ENCODE results near the gene FBXW9. TPM values are rescaled to one million over a fixed set of nuclear protein-coding genes. Genes with fewer than 3 reads are reported as not detected.
"Not testable (repeated sequence)": the region's sequence is repeated elsewhere in the genome, so short reads cannot be mapped to it uniquely, and the experiment has no call there.

Gene FBXW9
- total RNA-seq, 2 experiments from 2014 or later = 8.3 to 8.8 TPM

- Mint-ChIP-seq H3K27me3 (no peaks in the 10 kb centered on the region), H3K36me3 (ENCODE audit: low read depth) (peaks cover 32% of the 10 kb centered on the region), H3K4me3 (peak within 1 kb of the TSS; percentile 99), H3K9me3 (ENCODE audit: low read depth) (no peaks in the 10 kb centered on the region), H3K27ac (peak within 1 kb of the TSS; percentile 97), H3K4me1 (peaks cover 23% of the 10 kb centered on the region)
- intact Hi-C loops (cut with DNase I, micrococcal nuclease) = loop anchor here (1.0 to 2.0 kb wide), 13 partner anchors 12 to 519 kb away; partner anchors contain the start of genes FBXW9 (in 2 of the 2), FARSA (in 1 of the 2), GET3 (in 1 of the 2) and NACC1 (in 1 of the 2)
- ATAC-seq (peak; percentile 90), DNase-seq (peak; percentile 94)
- ChIA-PET CTCF (interaction anchor here (0.6 to 1.8 kb wide), 9 partner anchors 10 to 1266 kb away, joined by 3 to 7 read pairs (median 3); no protein-coding TSS in a partner anchor), POLR2A (interaction anchor here (0.5 to 1.8 kb wide), 14 partner anchors 10 to 224 kb away, joined by 3 to 13 read pairs (median 3); partner anchors contain the start of genes JUNB, MAN2B1, TRIR and WDR83)
These were observed 15.1 kb downstream of the FBXW9 start, which contains the start of gene DHPS for GRCh38 chr19:12681074-12681987. Gene DHPS (minus strand): TSS chr19:12681880. CDS start chr19:12681766, 114 bp downstream.

GRCh38 chr19:12680034-12680433 lies 16.4 kb downstream of the FBXW9 start:
- H3K27ac Mint-ChIP-seq = peak overlapping the region; percentile 60
- CTCF ChIA-PET = interaction anchor here (0.8 to 1.8 kb wide), 4 partner anchors 9 to 116 kb away, joined by 3 to 7 read pairs (median 3); a partner anchor contains a TSS
- no peaks in the 10 kb centered on the region for H3K27me3 Mint-ChIP-seq
- peaks cover 24% of the 10 kb centered on the region for H3K4me1 Mint-ChIP-seq
- intact Hi-C loops (cut with DNase I, micrococcal nuclease) = loop anchor here in 1 of 2 experiments (2.0 kb wide), 1 partner anchor 57 kb away; the partner anchor contains the start of gene GET3
- peaks cover 37% of the 10 kb centered on the region for H3K36me3 Mint-ChIP-seq (ENCODE audit: low read depth)
- peak overlapping the region; percentile 99 for H3K4me3 Mint-ChIP-seq
- DNase-seq (no peak), ATAC-seq (no peak)
- no peaks in the 10 kb centered on the region for H3K9me3 Mint-ChIP-seq (ENCODE audit: low read depth)
- POLR2A ChIA-PET = no interaction called here

GRCh38 chr19:12678039-12678438 lies 18.4 kb downstream of the FBXW9 start:
- Mint-ChIP-seq H3K36me3 (ENCODE audit: low read depth) (peaks cover 53% of the 10 kb centered on the region), H3K4me1 (peaks cover 24% of the 10 kb centered on the region)
- DNase-seq; H3K27ac Mint-ChIP-seq; H3K9me3 Mint-ChIP-seq (ENCODE audit: low read depth); intact Hi-C loops (cut with DNase I, micrococcal nuclease); H3K4me3 Mint-ChIP-seq; H3K27me3 Mint-ChIP-seq; ATAC-seq: not testable (repeated sequence)
- POLR2A ChIA-PET = interaction anchor here (0.8 to 1.3 kb wide), 3 partner anchors 12 to 115 kb away, joined by 4 to 6 read pairs (median 4); partner anchors contain the start of genes MAN2B1 and WDR83
- CTCF ChIA-PET = interaction anchor here (0.6 to 3.1 kb wide), 8 partner anchors 17 to 1904 kb away, joined by 3 to 13 read pairs (median 4); no protein-coding TSS in a partner anchor

- no peak for ATAC-seq
- ChIA-PET CTCF (interaction anchor here (0.7 to 3.1 kb wide), 6 partner anchors 11 to 170 kb away, joined by 4 to 13 read pairs (median 6); partner anchors contain the start of genes MAN2B1, TNPO2 and WDR83), POLR2A (no interaction called here)
- Mint-ChIP-seq H3K36me3 (ENCODE audit: low read depth) (peaks cover 61% of the 10 kb centered on the region), H3K4me3 (no peak overlapping the region), H3K27ac (peak overlapping the region; percentile 12), H3K9me3 (ENCODE audit: low read depth) (no peaks in the 10 kb centered on the region), H3K27me3 (no peaks in the 10 kb centered on the region), H3K4me1 (peaks cover 27% of the 10 kb centered on the region)
- DNase-seq = no peak
- intact Hi-C loops (cut with DNase I, micrococcal nuclease) = loop anchor here in 1 of 2 experiments (1.0 kb wide), 1 partner anchor 170 kb away; no protein-coding TSS in a partner anchor
These were observed 19.5 kb downstream of the FBXW9 start for GRCh38 chr19:12676928-12677327.

- Mint-ChIP-seq H3K4me1 (peaks cover 29% of the 10 kb centered on the region), H3K27me3 (no peaks in the 10 kb centered on the region), H3K36me3 (ENCODE audit: low read depth) (peaks cover 62% of the 10 kb centered on the region), H3K9me3 (ENCODE audit: low read depth) (no peaks in the 10 kb centered on the region), H3K4me3 (no peak overlapping the region), H3K27ac (peak overlapping the region; percentile 52)
- ChIA-PET CTCF (interaction anchor here (0.7 to 3.1 kb wide), 6 partner anchors 11 to 170 kb away, joined by 4 to 13 read pairs (median 6); partner anchors contain the start of genes MAN2B1, TNPO2 and WDR83), POLR2A (no interaction called here)
- ATAC-seq = peak; percentile 37
- intact Hi-C loops (cut with DNase I, micrococcal nuclease) = loop anchor here in 1 of 2 experiments (1.0 kb wide), 1 partner anchor 171 kb away; no protein-coding TSS in a partner anchor
- peak; percentile 94 for DNase-seq
These were observed 20.0 kb downstream of the FBXW9 start for GRCh38 chr19:12676384-12676792.

- CTCF ChIA-PET = interaction anchor here (0.9 to 3.1 kb wide), 4 partner anchors 10 to 125 kb away, joined by 4 to 13 read pairs (median 6); partner anchors contain the start of genes MAN2B1 and WDR83
- DNase-seq = no peak
- Mint-ChIP-seq H3K4me1 (peaks cover 27% of the 10 kb centered on the region), H3K27me3 (no peaks in the 10 kb centered on the region), H3K4me3 (no peak overlapping the region), H3K36me3 (ENCODE audit: low read depth) (peaks cover 60% of the 10 kb centered on the region), H3K27ac (no peak overlapping the region), H3K9me3 (ENCODE audit: low read depth) (no peaks in the 10 kb centered on the region)
- no peak for ATAC-seq
- intact Hi-C loops (cut with DNase I, micrococcal nuclease) = loop anchor here in 1 of 2 experiments (1.0 kb wide), 1 partner anchor 171 kb away; no protein-coding TSS in a partner anchor
- POLR2A ChIA-PET = no interaction called here
These were observed 20.5 kb downstream of the FBXW9 start for GRCh38 chr19:12675940-12676339.

GRCh38 chr19:12675399-12675798 lies 21.0 kb downstream of the FBXW9 start:
- Mint-ChIP-seq H3K9me3 (ENCODE audit: low read depth) (no peaks in the 10 kb centered on the region), H3K4me1 (peaks cover 30% of the 10 kb centered on the region), H3K27me3 (no peaks in the 10 kb centered on the region), H3K4me3 (no peak overlapping the region), H3K36me3 (ENCODE audit: low read depth) (peaks cover 61% of the 10 kb centered on the region), H3K27ac (no peak overlapping the region)
- no peak for ATAC-seq
- ChIA-PET CTCF (interaction anchor here (2.3 kb wide), 1 partner anchor 107 kb away, joined by 6 read pairs; no protein-coding TSS in a partner anchor), POLR2A (no interaction called here)
- intact Hi-C loops (cut with DNase I, micrococcal nuclease) = no loop called here
- no peak for DNase-seq

GRCh38 chr19:12672744-12673143 lies 23.7 kb downstream of the FBXW9 start:
- peaks cover 52% of the 10 kb centered on the region for H3K36me3 Mint-ChIP-seq (ENCODE audit: low read depth)

GRCh38 chr19:12670159-12670928 lies 26.1 kb downstream of the FBXW9 start:
- Mint-ChIP-seq H3K27me3 (no peaks in the 10 kb centered on the region), H3K9me3 (ENCODE audit: low read depth) (no peaks in the 10 kb centered on the region), H3K4me3 (peak overlapping the region; percentile 86), H3K4me1 (peaks cover 36% of the 10 kb centered on the region), H3K27ac (peak overlapping the region; percentile 100), H3K36me3 (ENCODE audit: low read depth) (peaks cover 40% of the 10 kb centered on the region)
- ATAC-seq (no peak), DNase-seq (no peak)
- intact Hi-C loops (cut with DNase I, micrococcal nuclease) = loop anchor here in 1 of 2 experiments (5.0 kb wide), 1 partner anchor 468 kb away; no protein-coding TSS in a partner anchor
- POLR2A ChIA-PET = interaction anchor here (0.6 to 1.3 kb wide), 2 partner anchors 11 to 1883 kb away, joined by 3 to 4 read pairs; no protein-coding TSS in a partner anchor
- CTCF ChIA-PET = interaction anchor here (1.0 to 1.7 kb wide), 3 partner anchors 9 to 111 kb away, joined by 3 to 7 read pairs (median 6); no protein-coding TSS in a partner anchor

More at GRCh38 chr19:12672744-12673143, 23.7 kb downstream of the FBXW9 start:
- intact Hi-C loops (cut with DNase I, micrococcal nuclease) = loop anchor here (1.0 to 5.0 kb wide), 2 partner anchors 108 to 470 kb away; no protein-coding TSS in a partner anchor
- no peaks in the 10 kb centered on the region for H3K9me3 Mint-ChIP-seq (ENCODE audit: low read depth)
- ChIA-PET CTCF (interaction anchor here (0.7 to 1.9 kb wide), 11 partner anchors 10 to 469 kb away, joined by 3 to 9 read pairs (median 3); partner anchors contain the start of genes GCDH and ZNF442), POLR2A (no interaction called here)
- ATAC-seq (no peak), DNase-seq (no peak)
- H3K4me3 Mint-ChIP-seq = no peak overlapping the region
- no peak overlapping the region for H3K27ac Mint-ChIP-seq
- H3K27me3 Mint-ChIP-seq = no peaks in the 10 kb centered on the region
- peaks cover 33% of the 10 kb centered on the region for H3K4me1 Mint-ChIP-seq

Data from activated CD4-positive, alpha-beta T cell treated with anti-CD3 and anti-CD28 coated beads for 36 hours (primary cell).